Panc1 (cell line): ENCODE measurements around the gene DEPDC5. TPM values are rescaled to one million over a fixed set of nuclear protein-coding genes. Genes with fewer than 3 reads are reported as not detected.
"Not testable (repeated sequence)": the region's sequence is repeated elsewhere in the genome, so short reads cannot be mapped to it uniquely, and the experiment has no call there.

ENCODE experiments used
- ATAC-seq: fragments of 200-7000 bp; cut with Tn5 transposase; 2 replicates; pipeline ENCODE4 v1.9.1; 2020; ENCODE audit warnings: mild to moderate bottlenecking, moderate library complexity
- BruUV-seq: library from RNA; stranded (reverse); fragments of 400-500 nt; replicated peaks from 2 replicates; lab custom pipeline; 2021; lab: Mats Ljungman, UMichigan
- CTCF ChIA-PET: fragments of 300-600 bp; sonication (Branson Sonifier 250); formaldehyde crosslinking; loops from one replicate; lab custom pipeline; 2022; ENCODE audit warnings: antibody characterized with exemption; lab: Charles Lee
- POLR2A ChIA-PET: fragments of 300-600 bp; sonication (Branson Sonifier 250); formaldehyde crosslinking; loops from one replicate; lab custom pipeline; 2022; ENCODE audit warnings: antibody characterized with exemption; lab: Charles Lee
- DNase-seq: peaks from one replicate; pipeline ENCODE4 v3.0.0-alpha.2; 2010; ENCODE audit warnings: low read depth, low spot score
- H3K27ac ChIP-seq: 2 replicates; pipeline ENCODE4 v1.5.1; 2011; ENCODE audit warnings: mild to moderate bottlenecking, low read length, inconsistent platforms
- H3K27me3 ChIP-seq: fragments of 200-500 bp; sonication (Bioruptor generic); 2 replicates; pipeline ENCODE4 v1.6.0; 2014; ENCODE audit warnings: low read length, inconsistent platforms; ENCODE audit not compliant: control insufficient read depth, insufficient read depth
- H3K36me3 ChIP-seq: fragments of 200-500 bp; sonication (Bioruptor generic); 2 replicates; pipeline ENCODE4 v1.5.1; 2014; ENCODE audit warnings: inconsistent platforms, mild to moderate bottlenecking, low read length, moderate library complexity; ENCODE audit not compliant: control insufficient read depth, insufficient read depth
- H3K4me1 ChIP-seq: 2 replicates; pipeline ENCODE4 v1.5.1; 2011; ENCODE audit warnings: inconsistent platforms, mild to moderate bottlenecking, low read length, moderate library complexity; ENCODE audit not compliant: control insufficient read depth, insufficient read depth
- H3K4me3 ChIP-seq, 2 experiments: 2 replicates each; pipeline ENCODE4 v1.5.1; 2011 to 2012; ENCODE audit warnings: low read depth in 2 of 2, low read length in 2 of 2, mild to moderate bottlenecking in 2 of 2, inconsistent platforms in 1 of 2, moderate library complexity in 1 of 2
- H3K9me3 ChIP-seq: fragments of 200-500 bp; sonication (Bioruptor generic); 2 replicates; pipeline ENCODE4 v1.5.1; 2014; ENCODE audit warnings: low read depth, mild to moderate bottlenecking, inconsistent platforms, low read length, moderate library complexity; ENCODE audit not compliant: control insufficient read depth, insufficient read depth
- CTCF ChIP-seq: fragments of 450-650 bp; IDR thresholded peaks from 2 replicates; pipeline ENCODE4 v1.5.1; 2017; ENCODE audit warnings: mild to moderate bottlenecking
- POLR2AphosphoS5 ChIP-seq: IDR thresholded peaks from 2 replicates; pipeline ENCODE4 v1.6.1; 2012; ENCODE audit warnings: mild to moderate bottlenecking, low read depth, low read length, moderate library complexity
- REST ChIP-seq, 2 experiments: IDR thresholded peaks; 2 replicates each; pipeline ENCODE4 v1.6.1; 2011 to 2012; ENCODE audit warnings: low read depth in 2 of 2, control low read depth in 1 of 2, low read length in 1 of 2, mild to moderate bottlenecking in 1 of 2, moderate library complexity in 1 of 2; ENCODE audit not compliant: insufficient read depth in 1 of 2
- SIN3A ChIP-seq: IDR thresholded peaks from 2 replicates; pipeline ENCODE4 v1.6.1; 2012; ENCODE audit warnings: low read depth, mild to moderate bottlenecking, low read length, moderate library complexity, borderline replicate concordance; ENCODE audit not compliant: insufficient read depth
- TCF7L2 ChIP-seq: IDR thresholded peaks from 2 replicates; pipeline ENCODE4 v1.6.1; 2011; ENCODE audit warnings: mild to moderate bottlenecking, low read depth, low read length, inconsistent platforms
- in situ Hi-C: cut with HindIII; loops from 2 replicates; pipeline ENCODE4 v1.10.0; 2016; ENCODE audit warnings: low sequenced_read_pairs, low pct_unique_long_range_greater_than_20kb
- intact Hi-C: fragments of 100-400 bp; cut with micrococcal nuclease; formaldehyde crosslinking; loops from one replicate; pipeline ENCODE4 v1.10.0; 2022; ENCODE audit not compliant: unreplicated experiment
- total RNA-seq: library from RNA; stranded (reverse); gene quantifications from one replicate; pipeline ENCODE4 v1.2.1, GENCODE V29; 2021; ENCODE audit not compliant: unreplicated experiment

The DEPDC5 gene
- total RNA-seq, 1 experiment from 2014 or later = 20.2 TPM

- in situ Hi-C loops = no loop called here
- intact Hi-C loops = no loop called here
- POLR2A ChIA-PET = no interaction called here
- BruUV-seq = no TSS peak
- ATAC-seq (no peak), DNase-seq (no peak)
- Histone ChIP-seq H3K4me3 (no peak overlapping the region), H3K36me3 (peaks cover 3% of the 10 kb centered on the region; the same call in 1 of the 2 replicates), H3K4me1 (no peaks in the 10 kb centered on the region), H3K27me3 (no peaks in the 10 kb centered on the region), H3K27ac (no peak overlapping the region), H3K9me3 (no peaks in the 10 kb centered on the region)
- CTCF ChIA-PET = interaction anchor here (0.7 kb wide), 1 partner anchor 82 kb away, joined by 10 read pairs; no protein-coding TSS in a partner anchor
- no peak for TF ChIP-seq TCF7L2
- no peak for TF ChIP-seq SIN3A
- no peak for TF ChIP-seq POLR2AphosphoS5
- TF ChIP-seq REST (IDR thresholded peaks at IDR 0.05; ENCODE audit: insufficient read depth in 1 of 2, low read depth in 2 of 2, low read length in 1 of 2) = no peak
- TF ChIP-seq CTCF = no peak
Measured at GRCh38 chr22:31812977-31813605, 59.3 kb downstream of the DEPDC5 start.

GRCh38 chr22:31813898-31814297 is 60.1 kb downstream of the DEPDC5 start:
- POLR2A ChIA-PET, CTCF ChIA-PET, in situ Hi-C loops, H3K27me3 ChIP-seq, ATAC-seq, DNase-seq, H3K9me3 ChIP-seq, H3K36me3 ChIP-seq, H3K27ac ChIP-seq, BruUV-seq, H3K4me3 ChIP-seq, intact Hi-C loops, H3K4me1 ChIP-seq: not testable (repeated sequence)

GRCh38 chr22:31814942-31815341 is 61.1 kb downstream of the DEPDC5 start:
- H3K27me3 ChIP-seq = no peaks in the 10 kb centered on the region
- ATAC-seq (no peak), DNase-seq (no peak)
- TF ChIP-seq SIN3A (no peak), CTCF (no peak), POLR2AphosphoS5 (no peak), TCF7L2 (no peak), REST (IDR thresholded peaks at IDR 0.05; ENCODE audit: insufficient read depth in 1 of 2, low read depth in 2 of 2, low read length in 1 of 2) (no peak)
- no TSS peak for BruUV-seq
- ChIA-PET CTCF (no interaction called here), POLR2A (no interaction called here)
- no peaks in the 10 kb centered on the region for H3K9me3 ChIP-seq
- intact Hi-C loops = no loop called here
- no peak overlapping the region for H3K4me3 ChIP-seq
- in situ Hi-C loops = no loop called here
- peaks cover 8% of the 10 kb centered on the region for H3K36me3 ChIP-seq
- H3K4me1 ChIP-seq = no peaks in the 10 kb centered on the region
- H3K27ac ChIP-seq = no peak overlapping the region
